B cell (primary cell): Measurements from ENCODE around the gene TICAM1. TPM values are rescaled to one million over a fixed set of nuclear protein-coding genes. Genes with fewer than 3 reads are reported as not detected.

ENCODE experiments used
- ATAC-seq: fragments of 200-7000 bp; cut with Tn5 transposase; one replicate; pipeline ENCODE4 v1.10.0; 2021; ENCODE audit warnings: low read depth, mild to moderate bottlenecking, moderate number of reproducible peaks, moderate library complexity
- CTCF ChIA-PET: fragments of 350-600 bp; sonication (Branson Sonifier 250); formaldehyde crosslinking; loops from one replicate; lab custom pipeline; 2021; ENCODE audit warnings: antibody characterized with exemption, inconsistent platforms; lab: Charles Lee
- POLR2A ChIA-PET: fragments of 350-600 bp; sonication (Branson Sonifier 250); formaldehyde crosslinking; loops from one replicate; lab custom pipeline; 2021; ENCODE audit warnings: antibody characterized with exemption; lab: Charles Lee
- DNase-seq: peaks from one replicate; pipeline ENCODE4 v3.0.0; 2013
- H2AFZ ChIP-seq: 2 replicates; pipeline ENCODE4 v1.6.1; 2012; ENCODE audit warnings: mild to moderate bottlenecking, low read depth, low read length; ENCODE audit not compliant: insufficient read depth, poor library complexity, severe bottlenecking
- H3K27ac ChIP-seq, 2 donors: 1 replicate in 1 of 2; 2 replicates in 1 of 2; pipeline ENCODE4 v1.5.1; 2012 to 2013; ENCODE audit warnings: low read length in 2 of 2, mild to moderate bottlenecking in 2 of 2, moderate library complexity in 1 of 2
- H3K27me3 ChIP-seq, 4 experiments: fragments of 200-600 bp in 1 of 4; sonication (generic) in 1 of 4; replicated peaks in 1 of 4; 1 replicate in 2 of 4; 2 replicates in 2 of 4; pipeline versions ENCODE4 v1.6.1 to v1.7.0; 2013 to 2016; ENCODE audit warnings: low read length in 3 of 4, mild to moderate bottlenecking in 2 of 4, mixed read lengths in 1 of 4, moderate library complexity in 1 of 4; ENCODE audit not compliant: insufficient read depth in 4 of 4, control insufficient read depth in 3 of 4; ENCODE audit errors: control extremely low read depth in 1 of 4
- H3K36me3 ChIP-seq, 2 experiments: replicated peaks in 1 of 2; 1 replicate in 1 of 2; 2 replicates in 1 of 2; pipeline versions ENCODE4 v1.6.1 to v1.7.1; 2013; ENCODE audit warnings: low read length in 1 of 2; ENCODE audit not compliant: insufficient read depth in 2 of 2, control insufficient read depth in 1 of 2; ENCODE audit errors: control extremely low read depth in 1 of 2, extremely low read depth in 1 of 2
- H3K4me1 ChIP-seq, 2 donors: fragments of 200-600 bp in 1 of 2; sonication (generic) in 1 of 2; 1 replicate in 1 of 2; 2 replicates in 1 of 2; pipeline versions ENCODE4 v1.5.1 to v1.6.1; 2013 to 2017; ENCODE audit warnings: low read length in 2 of 2; ENCODE audit not compliant: control insufficient read depth in 2 of 2, insufficient read depth in 2 of 2
- H3K4me2 ChIP-seq: replicated peaks from 2 replicates; pipeline ENCODE3; 2012; ENCODE audit warnings: mild to moderate bottlenecking, low read depth, low read length; ENCODE audit not compliant: poor library complexity, severe bottlenecking
- H3K4me3 ChIP-seq, 5 experiments: fragments of 200-600 bp in 1 of 5; sonication (generic) in 1 of 5; 1 replicate in 3 of 5; 2 replicates in 2 of 5; pipeline versions ENCODE4 v1.5.1 to v1.7.0; 2011 to 2016; ENCODE audit warnings: low read length in 4 of 5, mild to moderate bottlenecking in 4 of 5, low read depth in 2 of 5, control low read depth in 1 of 5, moderate library complexity in 1 of 5; ENCODE audit not compliant: insufficient read depth in 1 of 5; ENCODE audit errors: control extremely low read depth in 1 of 5, extremely low read depth in 1 of 5
- H3K79me2 ChIP-seq: fragments of 200-600 bp; sonication (generic); one replicate; pipeline ENCODE4 v1.6.0; 2016; ENCODE audit warnings: low read length; ENCODE audit not compliant: control insufficient read depth, insufficient read depth
- H3K9ac ChIP-seq: fragments of 200-600 bp; sonication (generic); 2 replicates; pipeline ENCODE4 v1.6.1; 2017; ENCODE audit warnings: mild to moderate bottlenecking, low read length, moderate library complexity
- H3K9me3 ChIP-seq, 3 donors: one replicate each; pipeline versions ENCODE4 v1.6.1 to v1.7.1; 2013; ENCODE audit warnings: low read length in 2 of 3; ENCODE audit not compliant: control insufficient read depth in 2 of 3, insufficient read depth in 1 of 3; ENCODE audit errors: control extremely low read depth in 1 of 3
- H4K20me1 ChIP-seq: 2 replicates; pipeline ENCODE4 v1.6.0; 2012; ENCODE audit warnings: mild to moderate bottlenecking, low read length; ENCODE audit not compliant: insufficient read depth, control insufficient read depth, poor library complexity, severe bottlenecking
- H3K27ac Mint-ChIP-seq: one replicate; pipeline ENCODE4 v1.8.0; 2021; ENCODE audit warnings: mixed read lengths
- H3K27me3 Mint-ChIP-seq: one replicate; pipeline ENCODE4 v1.8.0; 2021; ENCODE audit warnings: mixed read lengths
- H3K4me1 Mint-ChIP-seq: one replicate; pipeline ENCODE4 v1.8.0; 2021; ENCODE audit warnings: mixed read lengths
- H3K4me3 Mint-ChIP-seq: one replicate; pipeline ENCODE4 v1.8.0; 2021; ENCODE audit warnings: mixed read lengths
- H3K9me3 Mint-ChIP-seq: one replicate; pipeline ENCODE4 v1.8.0; 2022; ENCODE audit warnings: mixed read lengths; ENCODE audit not compliant: insufficient read depth
- CTCF ChIP-seq: fragments of 200-600 bp; IDR thresholded peaks from one replicate; pipeline ENCODE4 v1.8.0; 2022; ENCODE audit warnings: antibody characterized with exemption, mild to moderate bottlenecking
- EZH2 ChIP-seq: IDR thresholded peaks from 2 replicates; pipeline ENCODE4 v1.6.1; 2012; ENCODE audit warnings: borderline replicate concordance, low read depth, mild to moderate bottlenecking, moderate library complexity, low read length; ENCODE audit not compliant: insufficient read depth, poor library complexity, severe bottlenecking
- WGBS: methylation state at CpG from one replicate; pipeline ENCODE4 v1.1.5; 2013; ENCODE audit warnings: missing lambda C conversion rate; ENCODE audit not compliant: insufficient coverage; 5-methylcytosine and 5-hydroxymethylcytosine counted together
- intact Hi-C: fragments of 100-400 bp; cut with micrococcal nuclease; formaldehyde crosslinking; loops from one replicate; pipeline ENCODE4 v1.10.0; 2022
- polyA plus RNA-seq: library from polyadenylated mRNA; depleted of rRNA; stranded (reverse); fragments of >200 nt; gene quantifications from 2 replicates; pipeline ENCODE4 v1.2.3, GENCODE V29; 2012
- total RNA-seq, 2 donors: library from RNA; stranded (reverse); fragments of 120-200 nt in 1 of 2; gene quantifications; 1 replicate in 1 of 2; 2 replicates in 1 of 2; pipeline versions ENCODE4 v1.2.3 to v1.2.4, GENCODE V29; 2013 to 2022

Gene TICAM1
- total and polyA plus RNA-seq, 2 donors (not counting 1 experiment from before 2014, with no cell fraction given) = 12.7 to 19.7 TPM

- Histone ChIP-seq H3K27me3 (no peaks in the 10 kb centered on the region), H3K4me1 (peaks cover 0 to 21% of the 10 kb centered on the region in 2 donors), H3K9me3 (no peaks in the 10 kb centered on the region), H3K27ac (no peak overlapping the region), H3K79me2 (peaks cover 4% of the 10 kb centered on the region), H3K36me3 (peaks cover 1 to 21% of the 10 kb centered on the region in 2 experiments), H3K4me3 (no peak overlapping the region), H3K9ac (no peak overlapping the region), H3K4me2 (no peak overlapping the region), H4K20me1 (no peaks in the 10 kb centered on the region), H2AFZ (no peak overlapping the region)
- DNase-seq (no peak), ATAC-seq (no peak)
- Mint-ChIP-seq H3K9me3 (no peaks in the 10 kb centered on the region), H3K4me1 (peaks cover 16% of the 10 kb centered on the region), H3K4me3 (no peak overlapping the region), H3K27me3 (no peaks in the 10 kb centered on the region), H3K27ac (no peak overlapping the region)
- 95% methylated on average over 4 of the region's 10 CpGs for WGBS
- ChIA-PET CTCF (interaction anchor here (0.5 to 19.5 kb wide), 5 partner anchors 8 to 33 kb away, joined by 3 to 612 read pairs (median 3); no protein-coding TSS in a partner anchor), POLR2A (no interaction called here)
- intact Hi-C loops = no loop called here
- no peak for TF ChIP-seq EZH2
- TF ChIP-seq CTCF = no peak
Measured at GRCh38 chr19:4844348-4845179, 13.1 kb upstream of the TICAM1 start.

GRCh38 chr19:4843647-4843965 lies 12.1 kb upstream of the TICAM1 start:
- TF ChIP-seq CTCF (no peak), EZH2 (no peak)
- CTCF ChIA-PET = interaction anchor here (4.0 to 19.5 kb wide), 2 partner anchors 9 to 32 kb away, joined by 13 to 612 read pairs; no protein-coding TSS in a partner anchor
- WGBS = 100% methylated on average over 6 of the region's 6 CpGs

More at GRCh38 chr19:4843647-4843965, 12.1 kb upstream of the TICAM1 start:
- H3K79me2 ChIP-seq = peaks cover 4% of the 10 kb centered on the region
- no peak overlapping the region for H3K4me2 ChIP-seq
- DNase-seq (no peak), ATAC-seq (no peak)
- peaks cover 11% of the 10 kb centered on the region for H3K4me1 Mint-ChIP-seq
- intact Hi-C loops = no loop called here
- no peaks in the 10 kb centered on the region for H3K9me3 ChIP-seq
- H3K36me3 ChIP-seq = peaks cover 1 to 30% of the 10 kb centered on the region in 2 experiments
- peaks cover 0 to 13% of the 10 kb centered on the region in 2 donors for H3K4me1 ChIP-seq
- POLR2A ChIA-PET = no interaction called here
- no peaks in the 10 kb centered on the region for H3K27me3 Mint-ChIP-seq
- no peak overlapping the region for H3K4me3 Mint-ChIP-seq
- no peak overlapping the region for H3K27ac ChIP-seq
- no peak overlapping the region for H3K9ac ChIP-seq
- no peaks in the 10 kb centered on the region for H3K27me3 ChIP-seq
- no peaks in the 10 kb centered on the region for H3K9me3 Mint-ChIP-seq
- H3K4me3 ChIP-seq = no peak overlapping the region
- H2AFZ ChIP-seq = no peak overlapping the region
- H4K20me1 ChIP-seq = no peaks in the 10 kb centered on the region
- H3K27ac Mint-ChIP-seq = no peak overlapping the region
